ENCODE data around the gene GAREM2.

GRCh38 chr2:26237868-26238267 is 65.0 kb downstream of the GAREM2 start:
- TF ChIP-seq POLR2A (IDR thresholded peaks at IDR 0.05) = no peak
- no peak for TF ChIP-seq CTCF (IDR thresholded peaks at IDR 0.05)
